HCT116 (cell line): ENCODE measurements around the gene CHFR. TPM values are rescaled to one million over a fixed set of nuclear protein-coding genes. Genes with fewer than 3 reads are reported as not detected.

ENCODE experiments used
- ATAC-seq: fragments of 200-7000 bp; cut with Tn5 transposase; 2 replicates; pipeline ENCODE4 v1.9.1; 2020; ENCODE audit warnings: mild to moderate bottlenecking, moderate library complexity
- BruUV-seq: library from RNA; stranded (reverse); fragments of 400-500 nt; replicated peaks from 2 replicates; lab custom pipeline; 2021; lab: Mats Ljungman, UMichigan
- CTCF ChIA-PET: fragments of 300-600 bp; sonication (Branson Sonifier 250); formaldehyde crosslinking; loops from one replicate; lab custom pipeline; 2021; ENCODE audit warnings: antibody characterized with exemption; lab: Charles Lee
- POLR2A ChIA-PET: fragments of 300-600, 350-600 bp; sonication (Branson Sonifier 250); formaldehyde crosslinking; loops from one replicate; lab custom pipeline; 2021; ENCODE audit warnings: antibody characterized with exemption; lab: Charles Lee
- RAD21 ChIA-PET, 2 experiments: fragments of 300-600 bp; sonication (Branson Sonifier 250); formaldehyde crosslinking; loops; one replicate each; lab custom pipeline; 2023; ENCODE audit warnings: low total read pairs in 2 of 2; ENCODE audit not compliant: uncharacterized antibody in 2 of 2, unreplicated experiment in 2 of 2, low non-redundant PET in 1 of 2; lab: Charles Lee
- DNase-seq: peaks from one replicate; pipeline ENCODE4 v3.0.0-alpha.2; 2010; ENCODE audit warnings: low read depth, low spot score
- H2AFZ ChIP-seq: fragments of 200-600 bp; shearing (Covaris generic), sonication (generic); 2 replicates; pipeline ENCODE4 v1.6.1; 2017; ENCODE audit warnings: low read depth, mixed run types, mixed read lengths, antibody characterized with exemption, low read length; ENCODE audit not compliant: poor library complexity, severe bottlenecking
- H3K27ac ChIP-seq: 2 replicates; pipeline ENCODE4 v1.5.1; 2012; ENCODE audit warnings: low read depth, low read length
- H3K27me3 ChIP-seq: fragments of 200-600 bp; sonication (generic); 2 replicates; pipeline ENCODE4 v1.6.1; 2016; ENCODE audit warnings: mixed run types, low read length, mixed read lengths; ENCODE audit not compliant: insufficient read depth
- H3K36me3 ChIP-seq, 2 experiments: fragments of 200-500 bp in 1 of 2; fragments of 200-600 bp in 1 of 2; sonication (Bioruptor generic) in 1 of 2; sonication (generic) in 1 of 2; 2 replicates each; pipeline versions ENCODE4 v1.5.1 to v1.6.1; 2014 to 2016; ENCODE audit warnings: low read length in 2 of 2, inconsistent platforms in 1 of 2, mixed read lengths in 1 of 2, mixed run types in 1 of 2; ENCODE audit not compliant: insufficient read depth in 2 of 2, control insufficient read depth in 1 of 2
- H3K4me1 ChIP-seq, 2 experiments: fragments of 200-600 bp in 1 of 2; sonication (generic) in 1 of 2; 2 replicates each; pipeline versions ENCODE4 v1.5.1 to v1.6.1; 2012 to 2017; ENCODE audit warnings: low read length in 2 of 2, inconsistent platforms in 1 of 2, mild to moderate bottlenecking in 1 of 2, mixed read lengths in 1 of 2, mixed run types in 1 of 2, moderate library complexity in 1 of 2; ENCODE audit not compliant: insufficient read depth in 2 of 2, control insufficient read depth in 1 of 2
- H3K4me2 ChIP-seq: fragments of 200-600 bp; sonication (generic); 2 replicates; pipeline ENCODE4 v1.6.1; 2017; ENCODE audit warnings: mixed run types, low read length, mixed read lengths
- H3K4me3 ChIP-seq, 2 experiments: fragments of 200-600 bp in 1 of 2; sonication (generic) in 1 of 2; replicated peaks in 1 of 2; 2 replicates each; pipeline ENCODE4 v1.5.1; 2011 to 2016; ENCODE audit warnings: low read length in 2 of 2, control low read depth in 1 of 2, low read depth in 1 of 2, mild to moderate bottlenecking in 1 of 2, mixed read lengths in 1 of 2, mixed run types in 1 of 2
- H3K79me2 ChIP-seq: fragments of 200-600 bp; sonication (generic); 2 replicates; pipeline ENCODE4 v1.6.1; 2017; ENCODE audit warnings: mild to moderate bottlenecking, mixed run types, low read length, moderate library complexity, mixed read lengths; ENCODE audit not compliant: insufficient read depth
- H3K9ac ChIP-seq: fragments of 200-600 bp; sonication (generic); 2 replicates; pipeline ENCODE4 v1.6.1; 2016; ENCODE audit warnings: low read length, mixed read lengths
- H3K9me2 ChIP-seq: fragments of 200-600 bp; sonication (generic), shearing (Covaris generic); 2 replicates; pipeline ENCODE4 v1.6.1; 2017; ENCODE audit warnings: mixed run types, mild to moderate bottlenecking, moderate library complexity; ENCODE audit not compliant: insufficient read depth
- H3K9me3 ChIP-seq, 2 experiments: fragments of 200-500 bp in 1 of 2; fragments of 200-600 bp in 1 of 2; sonication (Bioruptor generic) in 1 of 2; sonication (generic) in 1 of 2; 2 replicates each; pipeline ENCODE4 v1.6.1; 2014 to 2017; ENCODE audit warnings: low read length in 2 of 2, mixed read lengths in 2 of 2, inconsistent platforms in 1 of 2, low read depth in 1 of 2, mild to moderate bottlenecking in 1 of 2, mixed run types in 1 of 2, moderate library complexity in 1 of 2; ENCODE audit not compliant: control insufficient read depth in 1 of 2, insufficient read depth in 1 of 2
- H4K20me1 ChIP-seq: fragments of 200-600 bp; sonication (generic), shearing (Covaris generic); 2 replicates; pipeline ENCODE4 v1.6.1; 2017; ENCODE audit warnings: mixed run types, mild to moderate bottlenecking, moderate library complexity; ENCODE audit not compliant: insufficient read depth
- ATF3 ChIP-seq: IDR thresholded peaks from 2 replicates; pipeline ENCODE4 v1.6.1; 2012
- CBX3 ChIP-seq: IDR thresholded peaks from 2 replicates; pipeline ENCODE4 v1.6.1; 2012; ENCODE audit warnings: low read depth
- EZH2phosphoT487 ChIP-seq: fragments of 200-600 bp; IDR thresholded peaks from 2 replicates; pipeline ENCODE4 v1.6.1; 2018; ENCODE audit warnings: antibody characterized with exemption, borderline replicate concordance
- POLR2A ChIP-seq: IDR thresholded peaks from 2 replicates; pipeline ENCODE4 v1.7.0; 2011; ENCODE audit warnings: borderline replicate concordance; ENCODE audit not compliant: insufficient read depth, insufficient read length; ENCODE audit errors: extremely low read depth
- YY1 ChIP-seq: IDR thresholded peaks from 2 replicates; pipeline ENCODE4 v1.6.1; 2011; ENCODE audit warnings: low read length, low read depth, moderate library complexity, mild to moderate bottlenecking; ENCODE audit not compliant: insufficient replicate concordance; ENCODE audit errors: extremely low read depth
- ZBTB33 ChIP-seq: IDR thresholded peaks from 2 replicates; pipeline ENCODE4 v1.6.1; 2011; ENCODE audit warnings: mild to moderate bottlenecking, low read length, moderate library complexity; ENCODE audit not compliant: insufficient replicate concordance; ENCODE audit errors: extremely low read depth
- ZNF274 ChIP-seq: fragments of 200-500 bp; sonication (Bioruptor generic); IDR thresholded peaks from 2 replicates; pipeline ENCODE4 v1.6.1; 2014; ENCODE audit warnings: mild to moderate bottlenecking, low read depth, low read length, inconsistent platforms
- intact Hi-C: fragments of 100-400 bp; cut with micrococcal nuclease; formaldehyde crosslinking; loops from 2 replicates; pipeline ENCODE4 v1.10.0; 2022
- total RNA-seq: library from RNA; stranded (reverse); gene quantifications from one replicate; pipeline ENCODE4 v1.2.1, GENCODE V29; 2021; ENCODE audit not compliant: unreplicated experiment

The CHFR gene
- total RNA-seq, 1 experiment from 2014 or later = 0.39 TPM

GRCh38 chr12:132853285-132854092 lies 33.9 kb downstream of the CHFR start:
- H3K9me3 ChIP-seq = no peaks in the 10 kb centered on the region; a peak in 1 of 4 replicates
- no TSS peak for BruUV-seq
- H3K4me2 ChIP-seq = no peak overlapping the region
- ChIA-PET RAD21 (no interaction called here), POLR2A (no interaction called here)
- no peak for ATAC-seq
- H3K4me1 ChIP-seq = no peaks in the 10 kb centered on the region
- TF ChIP-seq ATF3 (no peak), ZBTB33 (no peak), YY1 (no peak), POLR2A (no peak), EZH2phosphoT487 (no peak), ZNF274 (no peak), CBX3 (no peak)
- TF ChIP-seq, all 23 proteins: peak for 0
- no peak for DNase-seq
- Histone ChIP-seq H3K27me3 (no peaks in the 10 kb centered on the region), H3K4me3 (no peak overlapping the region), H3K9me2 (no peaks in the 10 kb centered on the region), H4K20me1 (no peaks in the 10 kb centered on the region), H3K27ac (no peak overlapping the region), H3K9ac (no peak overlapping the region), H2AFZ (no peak overlapping the region), H3K36me3 (no peaks in the 10 kb centered on the region), H3K79me2 (no peaks in the 10 kb centered on the region)
- CTCF ChIA-PET = no interaction called here
- intact Hi-C loops = no loop called here
